GM23338 (cell line): Measurements from ENCODE around the gene PFN1. TPM values are rescaled to one million over a fixed set of nuclear protein-coding genes. Genes with fewer than 3 reads are reported as not detected.

Experiments
- ATAC-seq: fragments of 200-7000 bp; cut with Tn5 transposase; 3 replicates; pipeline ENCODE4 v1.9.1; 2020
- DNase-seq: peaks from one replicate; pipeline ENCODE4 v3.0.0-alpha.2; 2015; ENCODE audit warnings: low spot score
- H2AFZ ChIP-seq: fragments of 200-600 bp; sonication (generic); 2 replicates; pipeline ENCODE4 v1.8.0; 2016; ENCODE audit warnings: antibody characterized with exemption, mild to moderate bottlenecking, moderate library complexity
- H3F3A ChIP-seq: fragments of 200-600 bp; sonication (generic); replicated peaks from 2 replicates; pipeline ENCODE4 v1.8.0; 2017; ENCODE audit warnings: antibody characterized with exemption, mixed run types, low read depth
- H3K27ac ChIP-seq: fragments of 200-600 bp; sonication (generic); 2 replicates; pipeline ENCODE4 v1.6.1; 2016; ENCODE audit warnings: low read depth
- H3K27me3 ChIP-seq: fragments of 200-600 bp; sonication (generic); 2 replicates; pipeline ENCODE4 v1.8.0; 2016; ENCODE audit warnings: mild to moderate bottlenecking, mixed run types, moderate library complexity; ENCODE audit not compliant: insufficient read depth
- H3K36me3 ChIP-seq: fragments of 200-600 bp; sonication (generic); 2 replicates; pipeline ENCODE4 v1.8.0; 2016; ENCODE audit warnings: mild to moderate bottlenecking; ENCODE audit not compliant: insufficient read depth
- H3K4me1 ChIP-seq: fragments of 200-600 bp; sonication (generic); 2 replicates; pipeline ENCODE4 v1.8.0; 2016; ENCODE audit warnings: mild to moderate bottlenecking, moderate library complexity; ENCODE audit not compliant: insufficient read depth
- H3K4me2 ChIP-seq: fragments of 200-600 bp; sonication (generic); 2 replicates; pipeline ENCODE4 v1.7.1; 2017; ENCODE audit warnings: mixed run types
- H3K4me3 ChIP-seq: fragments of 200-600 bp; sonication (generic); 2 replicates; pipeline ENCODE4 v1.6.1; 2016; ENCODE audit warnings: mixed run types
- H3K79me2 ChIP-seq: fragments of 200-600 bp; sonication (generic); replicated peaks from 2 replicates; pipeline ENCODE4 v1.8.0; 2017; ENCODE audit warnings: mild to moderate bottlenecking; ENCODE audit not compliant: insufficient read depth
- H3K9me2 ChIP-seq: fragments of 200-600 bp; sonication (generic); 2 replicates; pipeline ENCODE4 v1.8.0; 2017; ENCODE audit not compliant: insufficient read depth
- H4K20me1 ChIP-seq: fragments of 200-600 bp; sonication (generic); replicated peaks from 2 replicates; pipeline ENCODE4 v1.8.0; 2017; ENCODE audit warnings: mild to moderate bottlenecking; ENCODE audit not compliant: insufficient read depth
- H3K27ac Mint-ChIP-seq: 2 replicates; pipeline ENCODE4 v1.8.0; 2020; ENCODE audit warnings: inconsistent platforms, mild to moderate bottlenecking, moderate library complexity, mixed read lengths
- H3K27me3 Mint-ChIP-seq: 3 replicates; pipeline ENCODE4 v1.8.0; 2022; ENCODE audit warnings: low read depth, mild to moderate bottlenecking, moderate library complexity, mixed read lengths, inconsistent platforms; ENCODE audit not compliant: insufficient read depth, poor library complexity
- H3K36me3 Mint-ChIP-seq: 3 replicates; pipeline ENCODE4 v1.8.0; 2021; ENCODE audit warnings: low read depth, mild to moderate bottlenecking, inconsistent platforms, moderate library complexity, mixed read lengths
- H3K4me1 Mint-ChIP-seq: 3 replicates; pipeline ENCODE4 v1.8.0; 2020; ENCODE audit warnings: mild to moderate bottlenecking, inconsistent platforms, mixed read lengths
- H3K4me3 Mint-ChIP-seq: 3 replicates; pipeline ENCODE4 v1.8.0; 2021; ENCODE audit warnings: moderate library complexity, mild to moderate bottlenecking, inconsistent platforms, mixed read lengths
- H3K9me3 Mint-ChIP-seq: 3 replicates; pipeline ENCODE4 v1.8.0; 2020; ENCODE audit warnings: moderate library complexity, mild to moderate bottlenecking, inconsistent platforms, mixed read lengths
- CREB1 ChIP-seq: fragments of 250-450 bp; sonication (Bioruptor Pico); IDR thresholded peaks from 2 replicates; pipeline ENCODE4 v1.5.0; 2020; ENCODE audit warnings: low read depth, mild to moderate bottlenecking, moderate library complexity
- ETS1 ChIP-seq: IDR thresholded peaks from 2 replicates; pipeline ENCODE4 v1.6.1; 2016; ENCODE audit warnings: antibody characterized with exemption
- EZH2 ChIP-seq: fragments of 200-600 bp; sonication (generic); IDR thresholded peaks from one replicate; pipeline ENCODE4 v1.8.0; 2017; ENCODE audit warnings: antibody characterized with exemption, mild to moderate bottlenecking, low read depth; ENCODE audit not compliant: unreplicated experiment
- EZH2phosphoT487 ChIP-seq: fragments of 200-600 bp; sonication (generic); IDR thresholded peaks from one replicate; pipeline ENCODE4 v1.8.1; 2018; ENCODE audit warnings: antibody characterized with exemption; ENCODE audit not compliant: unreplicated experiment
- JUNB ChIP-seq: IDR thresholded peaks from one replicate; pipeline ENCODE4 v1.6.1; 2016; ENCODE audit warnings: antibody characterized with exemption; ENCODE audit not compliant: unreplicated experiment
- NANOG ChIP-seq: IDR thresholded peaks from 2 replicates; pipeline ENCODE4 v1.6.1; 2016; ENCODE audit warnings: antibody characterized with exemption, borderline replicate concordance
- POLR2AphosphoS5 ChIP-seq: IDR thresholded peaks from 2 replicates; pipeline ENCODE4 v1.6.1; 2016; ENCODE audit warnings: antibody characterized with exemption, low read depth
- STAT1 ChIP-seq: IDR thresholded peaks from one replicate; pipeline ENCODE4 v1.6.1; 2016; ENCODE audit warnings: antibody characterized with exemption; ENCODE audit not compliant: unreplicated experiment
- ZNF331 ChIP-seq: fragments of 250-450 bp; sonication (Bioruptor Pico); IDR thresholded peaks from 2 replicates; pipeline ENCODE4 v1.5.0; 2020; ENCODE audit warnings: low read depth, mild to moderate bottlenecking, moderate library complexity
- polyA plus RNA-seq: library from polyadenylated mRNA; unstranded; fragments of >200 nt; fragmentation: Nextera tagmentation; extraction: Ambion mirVana; gene quantifications from 2 replicates; pipeline ENCODE4 v1.2.1, GENCODE V29; 2016
- total RNA-seq: library from RNA; depleted of rRNA; stranded (reverse); fragments of >200 nt; shearing (Covaris generic); gene quantifications from 2 replicates; pipeline ENCODE4 v1.2.3, GENCODE V29; 2014
- TF ChIP-seq, protein P1 (sequence below): fragments of 250-450 bp; sonication (Bioruptor Pico); IDR thresholded peaks from 2 replicates; pipeline ENCODE4 v1.5.0; 2020; ENCODE audit warnings: mild to moderate bottlenecking, moderate library complexity
- TF ChIP-seq, protein P2 (sequence below), 2 experiments: fragments of 200-600 bp in 1 of 2; sonication (generic) in 1 of 2; conservative IDR thresholded peaks; 2 replicates each; pipeline versions ENCODE4 v1.5.1 to v1.6.1; 2016 to 2017; ENCODE audit warnings: antibody characterized with exemption in 2 of 2, low read depth in 2 of 2, mild to moderate bottlenecking in 2 of 2, moderate library complexity in 1 of 2
- TF ChIP-seq, protein P3 (sequence below): IDR thresholded peaks from one replicate; pipeline ENCODE4 v1.6.1; 2018; ENCODE audit warnings: antibody characterized with exemption; ENCODE audit not compliant: unreplicated experiment

The PFN1 gene
- total and polyA plus RNA-seq, 2 experiments from 2014 or later = 2,002 to 3,709 TPM

GRCh38 chr17:4944554-4945175, 3.7 kb downstream of the PFN1 start (continued):
- TF ChIP-seq, protein P1, sequence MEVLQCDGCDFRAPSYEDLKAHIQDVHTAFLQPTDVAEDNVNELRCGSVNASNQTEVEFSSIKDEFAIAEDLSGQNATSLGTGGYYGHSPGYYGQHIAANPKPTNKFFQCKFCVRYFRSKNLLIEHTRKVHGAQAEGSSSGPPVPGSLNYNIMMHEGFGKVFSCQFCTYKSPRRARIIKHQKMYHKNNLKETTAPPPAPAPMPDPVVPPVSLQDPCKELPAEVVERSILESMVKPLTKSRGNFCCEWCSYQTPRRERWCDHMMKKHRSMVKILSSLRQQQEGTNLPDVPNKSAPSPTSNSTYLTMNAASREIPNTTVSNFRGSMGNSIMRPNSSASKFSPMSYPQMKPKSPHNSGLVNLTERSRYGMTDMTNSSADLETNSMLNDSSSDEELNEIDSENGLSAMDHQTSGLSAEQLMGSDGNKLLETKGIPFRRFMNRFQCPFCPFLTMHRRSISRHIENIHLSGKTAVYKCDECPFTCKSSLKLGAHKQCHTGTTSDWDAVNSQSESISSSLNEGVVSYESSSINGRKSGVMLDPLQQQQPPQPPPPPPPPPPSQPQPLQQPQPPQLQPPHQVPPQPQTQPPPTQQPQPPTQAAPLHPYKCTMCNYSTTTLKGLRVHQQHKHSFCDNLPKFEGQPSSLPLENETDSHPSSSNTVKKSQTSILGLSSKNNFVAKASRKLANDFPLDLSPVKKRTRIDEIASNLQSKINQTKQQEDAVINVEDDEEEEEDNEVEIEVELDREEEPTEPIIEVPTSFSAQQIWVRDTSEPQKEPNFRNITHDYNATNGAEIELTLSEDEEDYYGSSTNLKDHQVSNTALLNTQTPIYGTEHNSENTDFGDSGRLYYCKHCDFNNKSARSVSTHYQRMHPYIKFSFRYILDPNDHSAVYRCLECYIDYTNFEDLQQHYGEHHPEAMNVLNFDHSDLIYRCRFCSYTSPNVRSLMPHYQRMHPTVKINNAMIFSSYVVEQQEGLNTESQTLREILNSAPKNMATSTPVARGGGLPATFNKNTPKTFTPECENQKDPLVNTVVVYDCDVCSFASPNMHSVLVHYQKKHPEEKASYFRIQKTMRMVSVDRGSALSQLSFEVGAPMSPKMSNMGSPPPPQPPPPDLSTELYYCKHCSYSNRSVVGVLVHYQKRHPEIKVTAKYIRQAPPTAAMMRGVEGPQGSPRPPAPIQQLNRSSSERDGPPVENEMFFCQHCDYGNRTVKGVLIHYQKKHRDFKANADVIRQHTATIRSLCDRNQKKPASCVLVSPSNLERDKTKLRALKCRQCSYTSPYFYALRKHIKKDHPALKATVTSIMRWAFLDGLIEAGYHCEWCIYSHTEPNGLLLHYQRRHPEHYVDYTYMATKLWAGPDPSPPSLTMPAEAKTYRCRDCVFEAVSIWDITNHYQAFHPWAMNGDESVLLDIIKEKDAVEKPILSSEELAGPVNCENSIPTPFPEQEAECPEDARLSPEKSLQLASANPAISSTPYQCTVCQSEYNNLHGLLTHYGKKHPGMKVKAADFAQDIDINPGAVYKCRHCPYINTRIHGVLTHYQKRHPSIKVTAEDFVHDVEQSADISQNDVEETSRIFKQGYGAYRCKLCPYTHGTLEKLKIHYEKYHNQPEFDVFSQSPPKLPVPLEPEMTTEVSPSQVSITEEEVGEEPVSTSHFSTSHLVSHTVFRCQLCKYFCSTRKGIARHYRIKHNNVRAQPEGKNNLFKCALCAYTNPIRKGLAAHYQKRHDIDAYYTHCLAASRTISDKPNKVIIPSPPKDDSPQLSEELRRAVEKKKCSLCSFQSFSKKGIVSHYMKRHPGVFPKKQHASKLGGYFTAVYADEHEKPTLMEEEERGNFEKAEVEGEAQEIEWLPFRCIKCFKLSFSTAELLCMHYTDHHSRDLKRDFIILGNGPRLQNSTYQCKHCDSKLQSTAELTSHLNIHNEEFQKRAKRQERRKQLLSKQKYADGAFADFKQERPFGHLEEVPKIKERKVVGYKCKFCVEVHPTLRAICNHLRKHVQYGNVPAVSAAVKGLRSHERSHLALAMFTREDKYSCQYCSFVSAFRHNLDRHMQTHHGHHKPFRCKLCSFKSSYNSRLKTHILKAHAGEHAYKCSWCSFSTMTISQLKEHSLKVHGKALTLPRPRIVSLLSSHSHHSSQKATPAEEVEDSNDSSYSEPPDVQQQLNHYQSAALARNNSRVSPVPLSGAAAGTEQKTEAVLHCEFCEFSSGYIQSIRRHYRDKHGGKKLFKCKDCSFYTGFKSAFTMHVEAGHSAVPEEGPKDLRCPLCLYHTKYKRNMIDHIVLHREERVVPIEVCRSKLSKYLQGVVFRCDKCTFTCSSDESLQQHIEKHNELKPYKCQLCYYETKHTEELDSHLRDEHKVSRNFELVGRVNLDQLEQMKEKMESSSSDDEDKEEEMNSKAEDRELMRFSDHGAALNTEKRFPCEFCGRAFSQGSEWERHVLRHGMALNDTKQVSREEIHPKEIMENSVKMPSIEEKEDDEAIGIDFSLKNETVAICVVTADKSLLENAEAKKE (CRISPR knock-in tag) = no peak
- no peak for TF ChIP-seq JUNB
- no peak for TF ChIP-seq STAT1
- TF ChIP-seq ETS1 = no peak
- TF ChIP-seq CREB1 (CRISPR knock-in tag) = no peak
- TF ChIP-seq EZH2 = no peak
- no peak for TF ChIP-seq ZNF331 (CRISPR knock-in tag)

GRCh38 chr17:4944163-4944553, 4.2 kb downstream of the PFN1 start:
- no peaks in the 10 kb centered on the region; the same call in 2 of the 3 replicates for H3K9me3 Mint-ChIP-seq
- TF ChIP-seq POLR2AphosphoS5 (no peak), CREB1 (CRISPR knock-in tag) (no peak), NANOG (no peak), JUNB (no peak), EZH2phosphoT487 (no peak)
- TF ChIP-seq, protein P2, sequence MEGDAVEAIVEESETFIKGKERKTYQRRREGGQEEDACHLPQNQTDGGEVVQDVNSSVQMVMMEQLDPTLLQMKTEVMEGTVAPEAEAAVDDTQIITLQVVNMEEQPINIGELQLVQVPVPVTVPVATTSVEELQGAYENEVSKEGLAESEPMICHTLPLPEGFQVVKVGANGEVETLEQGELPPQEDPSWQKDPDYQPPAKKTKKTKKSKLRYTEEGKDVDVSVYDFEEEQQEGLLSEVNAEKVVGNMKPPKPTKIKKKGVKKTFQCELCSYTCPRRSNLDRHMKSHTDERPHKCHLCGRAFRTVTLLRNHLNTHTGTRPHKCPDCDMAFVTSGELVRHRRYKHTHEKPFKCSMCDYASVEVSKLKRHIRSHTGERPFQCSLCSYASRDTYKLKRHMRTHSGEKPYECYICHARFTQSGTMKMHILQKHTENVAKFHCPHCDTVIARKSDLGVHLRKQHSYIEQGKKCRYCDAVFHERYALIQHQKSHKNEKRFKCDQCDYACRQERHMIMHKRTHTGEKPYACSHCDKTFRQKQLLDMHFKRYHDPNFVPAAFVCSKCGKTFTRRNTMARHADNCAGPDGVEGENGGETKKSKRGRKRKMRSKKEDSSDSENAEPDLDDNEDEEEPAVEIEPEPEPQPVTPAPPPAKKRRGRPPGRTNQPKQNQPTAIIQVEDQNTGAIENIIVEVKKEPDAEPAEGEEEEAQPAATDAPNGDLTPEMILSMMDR (conservative IDR thresholded peaks at IDR 0.05; ENCODE audit: low read depth in 2 of 2) = no peak
- TF ChIP-seq, protein P3, sequence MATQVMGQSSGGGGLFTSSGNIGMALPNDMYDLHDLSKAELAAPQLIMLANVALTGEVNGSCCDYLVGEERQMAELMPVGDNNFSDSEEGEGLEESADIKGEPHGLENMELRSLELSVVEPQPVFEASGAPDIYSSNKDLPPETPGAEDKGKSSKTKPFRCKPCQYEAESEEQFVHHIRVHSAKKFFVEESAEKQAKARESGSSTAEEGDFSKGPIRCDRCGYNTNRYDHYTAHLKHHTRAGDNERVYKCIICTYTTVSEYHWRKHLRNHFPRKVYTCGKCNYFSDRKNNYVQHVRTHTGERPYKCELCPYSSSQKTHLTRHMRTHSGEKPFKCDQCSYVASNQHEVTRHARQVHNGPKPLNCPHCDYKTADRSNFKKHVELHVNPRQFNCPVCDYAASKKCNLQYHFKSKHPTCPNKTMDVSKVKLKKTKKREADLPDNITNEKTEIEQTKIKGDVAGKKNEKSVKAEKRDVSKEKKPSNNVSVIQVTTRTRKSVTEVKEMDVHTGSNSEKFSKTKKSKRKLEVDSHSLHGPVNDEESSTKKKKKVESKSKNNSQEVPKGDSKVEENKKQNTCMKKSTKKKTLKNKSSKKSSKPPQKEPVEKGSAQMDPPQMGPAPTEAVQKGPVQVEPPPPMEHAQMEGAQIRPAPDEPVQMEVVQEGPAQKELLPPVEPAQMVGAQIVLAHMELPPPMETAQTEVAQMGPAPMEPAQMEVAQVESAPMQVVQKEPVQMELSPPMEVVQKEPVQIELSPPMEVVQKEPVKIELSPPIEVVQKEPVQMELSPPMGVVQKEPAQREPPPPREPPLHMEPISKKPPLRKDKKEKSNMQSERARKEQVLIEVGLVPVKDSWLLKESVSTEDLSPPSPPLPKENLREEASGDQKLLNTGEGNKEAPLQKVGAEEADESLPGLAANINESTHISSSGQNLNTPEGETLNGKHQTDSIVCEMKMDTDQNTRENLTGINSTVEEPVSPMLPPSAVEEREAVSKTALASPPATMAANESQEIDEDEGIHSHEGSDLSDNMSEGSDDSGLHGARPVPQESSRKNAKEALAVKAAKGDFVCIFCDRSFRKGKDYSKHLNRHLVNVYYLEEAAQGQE = no peak

More at GRCh38 chr17:4944163-4944553, 4.2 kb downstream of the PFN1 start:
- Mint-ChIP-seq H3K36me3 (peaks cover 76% of the 10 kb centered on the region), H3K4me3 (peak overlapping the region; percentile 35; the same call in 1 of the 3 replicates), H3K27me3 (peaks cover 36% of the 10 kb centered on the region), H3K27ac (peak overlapping the region; percentile 92), H3K4me1 (peaks cover 39% of the 10 kb centered on the region)
- no peaks in the 10 kb centered on the region for H3K9me2 ChIP-seq
- peak overlapping the region; percentile 100 for H3K27ac ChIP-seq
- H3K36me3 ChIP-seq = peaks cover 21% of the 10 kb centered on the region
- peaks cover 34% of the 10 kb centered on the region for H4K20me1 ChIP-seq
- H3K4me1 ChIP-seq = peaks cover 34% of the 10 kb centered on the region
- H3K79me2 ChIP-seq = peaks cover 59% of the 10 kb centered on the region
- no peak for ATAC-seq
- DNase-seq = peak; percentile 32
- H3K4me3 ChIP-seq = no peak overlapping the region
- H3K4me2 ChIP-seq = no peak overlapping the region
- H2AFZ ChIP-seq = no peak overlapping the region
- peaks cover 61% of the 10 kb centered on the region for H3F3A ChIP-seq
- no peaks in the 10 kb centered on the region for H3K27me3 ChIP-seq
